Astrocyte (in vitro differentiated cells and primary cell): ENCODE data around the gene KANK4. TPM values are rescaled to one million over a fixed set of nuclear protein-coding genes. Genes with fewer than 3 reads are reported as not detected.

Experiments used
- DNase-seq: peaks from one replicate; pipeline ENCODE4 v3.0.0-alpha.2; 2010; ENCODE audit warnings: low read depth
- FAIRE-seq: peaks from 2 replicates; lab custom pipeline; 2011; peaks lifted over from hg19 to GRCh38; lab: Jason Lieb, UNC
- H2AFZ ChIP-seq: 2 replicates; pipeline ENCODE4 v1.6.0; 2012; ENCODE audit warnings: low read depth, low read length, inconsistent platforms
- H3K27ac ChIP-seq: 2 replicates; pipeline ENCODE4 v1.5.1; 2011; ENCODE audit warnings: low read depth, low read length, inconsistent platforms
- H3K27me3 ChIP-seq: 2 replicates; pipeline ENCODE4 v1.6.0; 2011; ENCODE audit warnings: low read length, inconsistent platforms; ENCODE audit not compliant: insufficient read depth
- H3K36me3 ChIP-seq: 2 replicates; pipeline ENCODE4 v1.5.1; 2011; ENCODE audit warnings: low read length, inconsistent platforms; ENCODE audit not compliant: insufficient read depth
- H3K4me1 ChIP-seq: 2 replicates; pipeline ENCODE4 v1.5.1; 2011; ENCODE audit warnings: low read length, inconsistent platforms; ENCODE audit not compliant: insufficient read depth
- H3K4me2 ChIP-seq: 2 replicates; pipeline ENCODE4 v1.6.0; 2012; ENCODE audit warnings: low read length, inconsistent platforms
- H3K4me3 ChIP-seq: 2 replicates; pipeline ENCODE4 v1.5.1; 2011; ENCODE audit warnings: low read depth, mild to moderate bottlenecking, low read length, inconsistent platforms; ENCODE audit not compliant: insufficient read depth
- H3K79me2 ChIP-seq: 2 replicates; pipeline ENCODE4 v1.6.0; 2012; ENCODE audit warnings: mild to moderate bottlenecking, low read length, inconsistent platforms; ENCODE audit not compliant: insufficient read depth
- H3K9ac ChIP-seq: 2 replicates; pipeline ENCODE4 v1.6.0; 2012; ENCODE audit warnings: mild to moderate bottlenecking, low read length, inconsistent platforms
- H3K9me3 ChIP-seq: 2 replicates; pipeline ENCODE4 v1.5.1; 2012; ENCODE audit warnings: low read depth, mild to moderate bottlenecking, low read length, inconsistent platforms; ENCODE audit not compliant: insufficient read depth
- H4K20me1 ChIP-seq: 2 replicates; pipeline ENCODE4 v1.6.0; 2012; ENCODE audit warnings: low read length, inconsistent platforms; ENCODE audit not compliant: insufficient read depth
- H3K27ac Mint-ChIP-seq: one replicate; pipeline ENCODE4 v1.8.0; 2021; ENCODE audit warnings: mild to moderate bottlenecking, mixed read lengths; ENCODE audit not compliant: unreplicated experiment
- H3K27me3 Mint-ChIP-seq: one replicate; pipeline ENCODE4 v1.8.0; 2021; ENCODE audit warnings: low read depth, mixed read lengths; ENCODE audit not compliant: unreplicated experiment
- H3K36me3 Mint-ChIP-seq: one replicate; pipeline ENCODE4 v1.8.0; 2021; ENCODE audit warnings: low read depth, mixed read lengths; ENCODE audit not compliant: unreplicated experiment
- H3K4me1 Mint-ChIP-seq: one replicate; pipeline ENCODE4 v1.8.0; 2021; ENCODE audit warnings: low read depth, mixed read lengths; ENCODE audit not compliant: unreplicated experiment
- H3K4me3 Mint-ChIP-seq: one replicate; pipeline ENCODE4 v1.8.0; 2021; ENCODE audit warnings: mild to moderate bottlenecking, moderate library complexity, mixed read lengths; ENCODE audit not compliant: unreplicated experiment
- H3K9me3 Mint-ChIP-seq: one replicate; pipeline ENCODE4 v1.8.0; 2021; ENCODE audit warnings: mild to moderate bottlenecking, mixed read lengths; ENCODE audit not compliant: unreplicated experiment
- EZH2 ChIP-seq: IDR thresholded peaks from 2 replicates; pipeline ENCODE4 v1.6.1; 2012; ENCODE audit warnings: mild to moderate bottlenecking, low read length, inconsistent platforms; ENCODE audit not compliant: insufficient read depth
- total RNA-seq: library from RNA; stranded (reverse); gene quantifications from 2 replicates; pipeline ENCODE4 v1.2.1, GENCODE V29; 2021
- TF ChIP-seq, protein P1 (sequence below): IDR thresholded peaks from 2 replicates; pipeline ENCODE4 v1.5.1; 2011; ENCODE audit warnings: low read depth, mild to moderate bottlenecking, inconsistent platforms, low read length, moderate library complexity; ENCODE audit not compliant: insufficient read depth

KANK4 gene
- total RNA-seq, 1 donor from 2014 or later: 8.5 TPM

DNA sequence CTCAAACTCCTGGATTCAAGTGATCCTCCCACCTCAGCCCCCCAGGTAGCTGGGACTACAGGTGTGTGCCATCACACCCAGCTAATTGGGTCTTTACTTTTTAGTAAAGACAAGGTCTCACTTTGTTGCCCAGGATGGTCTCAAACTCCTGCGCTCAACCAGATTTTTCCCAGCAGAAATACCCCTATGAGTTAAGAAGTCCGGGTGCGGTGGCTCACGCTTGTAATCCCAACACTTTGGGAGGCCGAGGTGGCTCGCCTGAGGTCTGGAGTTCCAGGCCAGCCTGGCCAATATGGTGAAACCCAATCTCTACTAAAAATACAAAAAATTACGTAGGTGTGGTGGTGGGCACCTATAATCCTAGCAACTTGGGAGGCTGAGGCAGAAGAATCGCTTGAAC, 131.1 kb downstream of the KANK4 start:
- Histone ChIP-seq H3K36me3 (no peaks in the 10 kb centered on the region), H4K20me1 (no peaks in the 10 kb centered on the region), H3K27ac (no peak overlapping the region), H3K4me3 (no peak overlapping the region), H3K4me1 (no peaks in the 10 kb centered on the region), H3K4me2 (no peak overlapping the region), H3K27me3 (peaks cover 3% of the 10 kb centered on the region), H2AFZ (no peak overlapping the region), H3K9ac (no peak overlapping the region), H3K79me2 (no peaks in the 10 kb centered on the region), H3K9me3 (no peaks in the 10 kb centered on the region)
- Mint-ChIP-seq H3K4me1 (no peaks in the 10 kb centered on the region), H3K36me3 (no peaks in the 10 kb centered on the region), H3K27me3 (no peaks in the 10 kb centered on the region), H3K9me3 (no peaks in the 10 kb centered on the region), H3K27ac (no peak overlapping the region), H3K4me3 (no peak overlapping the region)
- FAIRE-seq (no peak), DNase-seq (no peak)
- no peak for TF ChIP-seq EZH2
- TF ChIP-seq, protein P1, sequence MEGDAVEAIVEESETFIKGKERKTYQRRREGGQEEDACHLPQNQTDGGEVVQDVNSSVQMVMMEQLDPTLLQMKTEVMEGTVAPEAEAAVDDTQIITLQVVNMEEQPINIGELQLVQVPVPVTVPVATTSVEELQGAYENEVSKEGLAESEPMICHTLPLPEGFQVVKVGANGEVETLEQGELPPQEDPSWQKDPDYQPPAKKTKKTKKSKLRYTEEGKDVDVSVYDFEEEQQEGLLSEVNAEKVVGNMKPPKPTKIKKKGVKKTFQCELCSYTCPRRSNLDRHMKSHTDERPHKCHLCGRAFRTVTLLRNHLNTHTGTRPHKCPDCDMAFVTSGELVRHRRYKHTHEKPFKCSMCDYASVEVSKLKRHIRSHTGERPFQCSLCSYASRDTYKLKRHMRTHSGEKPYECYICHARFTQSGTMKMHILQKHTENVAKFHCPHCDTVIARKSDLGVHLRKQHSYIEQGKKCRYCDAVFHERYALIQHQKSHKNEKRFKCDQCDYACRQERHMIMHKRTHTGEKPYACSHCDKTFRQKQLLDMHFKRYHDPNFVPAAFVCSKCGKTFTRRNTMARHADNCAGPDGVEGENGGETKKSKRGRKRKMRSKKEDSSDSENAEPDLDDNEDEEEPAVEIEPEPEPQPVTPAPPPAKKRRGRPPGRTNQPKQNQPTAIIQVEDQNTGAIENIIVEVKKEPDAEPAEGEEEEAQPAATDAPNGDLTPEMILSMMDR: no peak

DNA sequence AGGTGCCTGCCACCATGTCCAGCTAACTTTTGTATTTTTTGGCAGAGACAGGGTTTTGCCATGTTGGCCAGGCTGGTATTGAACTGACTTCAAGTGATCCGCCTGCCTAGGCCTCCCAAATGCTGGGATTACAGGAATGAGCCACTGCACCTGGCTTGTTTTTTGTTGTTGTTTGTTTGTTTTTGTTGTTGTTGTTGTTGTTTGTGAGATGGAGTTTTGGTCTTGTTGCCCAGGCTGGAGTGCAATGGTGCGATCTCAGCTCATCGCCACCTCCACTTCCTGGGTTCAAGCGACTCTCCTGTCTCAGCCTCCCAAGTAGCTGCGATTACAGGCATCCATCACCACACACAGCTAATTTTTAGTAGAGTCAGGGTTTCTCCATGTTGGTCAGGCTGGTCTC, 131.7 kb downstream of the KANK4 start:
- TF ChIP-seq, protein P1: no peak
- TF ChIP-seq EZH2: no peak
- H3K36me3 Mint-ChIP-seq: no peaks in the 10 kb centered on the region
- H3K4me1 Mint-ChIP-seq: no peaks in the 10 kb centered on the region
- H3K79me2 ChIP-seq: no peaks in the 10 kb centered on the region
- H2AFZ ChIP-seq: no peak overlapping the region
- DNase-seq (no peak), FAIRE-seq (no peak)
- no peak overlapping the region for H3K4me2 ChIP-seq
- no peaks in the 10 kb centered on the region for H3K27me3 Mint-ChIP-seq
- H3K9me3 ChIP-seq: no peaks in the 10 kb centered on the region
- no peak overlapping the region for H3K27ac ChIP-seq
- H4K20me1 ChIP-seq: no peaks in the 10 kb centered on the region
- H3K36me3 ChIP-seq: no peaks in the 10 kb centered on the region
- H3K9ac ChIP-seq: no peak overlapping the region
- no peak overlapping the region for H3K4me3 ChIP-seq
- peaks cover 6% of the 10 kb centered on the region for H3K27me3 ChIP-seq
- no peak overlapping the region for H3K27ac Mint-ChIP-seq
- no peaks in the 10 kb centered on the region for H3K9me3 Mint-ChIP-seq
- H3K4me3 Mint-ChIP-seq: no peak overlapping the region
- no peaks in the 10 kb centered on the region for H3K4me1 ChIP-seq

Other genes starting within 250 kb of the KANK4 start
- gene L1TD1, start 124.6 kb downstream of the KANK4 start, total RNA-seq: 9.9 and 10.6 TPM in 2 replicates
- 11.4 and 12.8 TPM in 2 replicates for gene USP1, start 117.6 kb upstream of the KANK4 start, total RNA-seq